Measurements from ENCODE around the gene INSIG2. TPM values are rescaled to one million over a fixed set of nuclear protein-coding genes. Genes with fewer than 3 reads are reported as not detected.

INSIG2 gene
- total RNA-seq, 1 experiment from 2014 or later, result 7.8 TPM

GRCh38 chr2:118098307-118099030, 10.2 kb downstream of the INSIG2 start:
- DNase-seq (ENCODE audit: low read depth), result no peak

GRCh38 chr2:118102433-118103082, 14.3 kb downstream of the INSIG2 start:
- no peak for DNase-seq (ENCODE audit: low read depth)

DNA sequence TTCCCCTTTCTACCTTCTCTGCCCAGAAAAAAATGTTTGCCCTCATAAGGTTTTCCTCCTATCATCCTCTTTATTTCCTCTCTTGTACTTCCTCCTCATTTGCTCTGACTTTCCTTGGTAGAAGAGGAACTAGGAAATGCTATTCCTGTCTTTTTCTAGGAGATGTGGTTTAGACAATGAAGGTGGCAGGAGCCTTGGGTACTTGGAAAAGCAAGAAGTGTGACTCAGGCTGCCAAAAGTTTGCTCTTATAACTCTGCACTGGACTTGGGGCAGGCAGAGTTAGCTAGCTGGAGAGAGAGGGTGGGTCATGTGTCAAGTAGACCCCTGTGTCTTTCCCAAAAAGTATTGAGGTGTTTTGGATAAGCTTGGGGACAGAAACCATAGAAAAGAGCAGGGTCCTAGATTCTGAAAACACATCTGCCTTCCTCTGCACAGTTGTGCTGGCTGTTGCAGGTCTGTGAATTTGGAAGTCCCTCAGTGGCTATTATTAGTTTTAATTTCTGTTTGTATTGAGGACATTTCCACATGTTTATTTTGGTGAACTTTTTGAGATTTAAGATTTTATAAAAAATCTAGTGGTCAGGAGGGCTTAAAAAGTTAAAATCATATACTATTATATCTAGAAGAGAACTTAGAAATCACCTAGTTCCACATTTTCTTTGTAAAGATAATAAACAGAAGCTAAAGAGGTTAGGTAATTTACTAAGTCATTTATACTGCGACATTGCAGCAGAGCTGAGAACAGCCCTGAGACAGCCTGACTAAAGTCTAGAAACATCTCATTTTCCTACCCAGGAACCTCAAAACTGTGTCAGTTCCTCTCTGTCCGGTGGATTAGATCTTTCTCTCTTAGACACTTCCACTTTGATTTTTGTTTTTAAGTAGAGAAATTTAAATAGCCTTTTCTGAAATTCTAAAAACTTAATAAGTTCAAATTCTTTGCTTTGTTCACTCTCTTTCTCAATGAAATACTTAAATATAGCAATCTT, 16.0 kb downstream of the INSIG2 start:
- no peak for DNase-seq (ENCODE audit: low read depth)

DNA sequence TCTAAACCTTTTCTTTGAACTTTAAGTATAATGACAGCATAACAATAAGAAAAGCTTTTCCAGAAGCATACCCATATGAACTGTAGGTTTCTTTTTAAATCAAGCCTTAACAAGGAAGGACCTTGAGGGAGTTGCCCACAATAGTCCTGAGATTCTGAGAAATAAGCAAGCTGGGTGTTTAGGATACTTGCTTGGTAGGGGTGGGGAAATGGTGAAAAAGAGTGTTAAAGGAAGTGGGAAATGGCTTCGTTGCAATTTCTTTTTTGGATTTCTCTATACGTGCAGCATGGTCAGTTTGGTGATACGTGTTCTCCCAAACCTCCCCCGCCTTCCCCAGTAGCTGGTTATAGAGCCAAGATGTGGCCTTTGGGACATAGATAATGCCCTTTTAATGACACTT, 17.2 kb downstream of the INSIG2 start:
- no peak for DNase-seq (ENCODE audit: low read depth)

GRCh38 chr2:118106926-118107325, 18.7 kb downstream of the INSIG2 start:
- DNase-seq (ENCODE audit: low read depth), result no peak

- no peak for DNase-seq (ENCODE audit: low read depth)
These were observed 22.0 kb downstream of the INSIG2 start for GRCh38 chr2:118110310-118110709.

GRCh38 chr2:118110991-118111390, 22.7 kb downstream of the INSIG2 start:
- no peak for DNase-seq (ENCODE audit: low read depth)

GRCh38 chr2:118112771-118113334, 24.6 kb downstream of the INSIG2 start:
- DNase-seq (ENCODE audit: low read depth), result peak; percentile 81

DNA sequence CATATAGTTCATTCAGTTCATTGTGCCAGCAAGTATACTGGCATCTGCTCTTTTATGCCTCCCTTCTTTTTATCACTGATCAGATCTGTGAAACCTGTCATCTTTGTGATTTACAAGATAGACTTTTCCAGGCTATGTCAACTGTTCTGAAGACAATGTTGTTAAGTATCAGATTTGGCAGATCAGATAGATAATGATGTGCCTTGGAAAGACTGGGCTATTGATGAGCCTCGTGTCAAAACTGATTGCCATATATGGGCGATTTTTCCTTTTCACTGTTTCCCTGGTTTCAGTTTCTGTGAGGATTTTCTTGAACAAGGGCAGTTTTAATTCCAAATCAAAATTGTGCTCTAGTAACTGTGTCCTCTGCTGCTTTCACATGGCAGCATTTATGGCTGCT, 26.6 kb downstream of the INSIG2 start:
- DNase-seq (ENCODE audit: low read depth), result no peak

DNA sequence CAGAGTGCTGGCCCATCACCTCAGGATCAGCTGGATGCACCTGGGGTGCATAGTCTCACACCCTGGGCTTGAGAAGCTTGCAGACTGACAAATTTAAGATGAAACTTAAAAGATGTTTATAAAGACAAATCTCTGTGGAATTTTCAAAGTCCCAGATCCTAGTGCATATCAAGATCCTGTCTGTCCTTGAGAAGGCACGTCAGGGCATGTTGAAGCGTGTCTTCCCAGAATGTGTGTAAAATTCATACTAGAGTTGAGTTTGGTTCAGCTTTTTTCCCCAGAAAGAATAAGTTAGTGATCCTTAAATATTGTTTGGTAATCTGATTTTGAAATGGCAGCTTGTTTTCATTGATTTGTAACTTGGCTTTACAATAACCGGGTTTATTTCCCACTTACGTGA, 27.5 kb downstream of the INSIG2 start:
- no peak for DNase-seq (ENCODE audit: low read depth)

DNA sequence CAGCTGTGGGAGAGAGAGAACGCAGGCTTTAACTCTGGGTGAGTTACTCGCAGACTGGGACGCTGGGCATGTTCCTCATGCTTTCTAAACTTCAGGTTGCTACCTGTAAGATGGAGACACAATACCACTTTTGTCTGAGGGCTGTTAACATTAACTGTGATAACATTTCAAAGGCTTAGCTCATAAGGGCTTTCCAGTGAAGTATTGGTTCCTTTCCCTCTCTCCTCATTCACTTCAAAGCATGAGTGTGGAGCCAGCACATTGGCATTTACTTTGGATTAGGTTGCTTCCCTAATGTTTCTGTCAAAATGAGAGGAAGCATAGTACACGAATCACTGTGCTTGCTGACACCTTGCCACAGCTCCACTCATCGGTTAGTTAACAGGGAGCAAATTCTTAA, 30.2 kb downstream of the INSIG2 start:
- DNase-seq (ENCODE audit: low read depth), result no peak

GRCh38 chr2:118119158-118119727, 31.0 kb downstream of the INSIG2 start:
- DNase-seq (ENCODE audit: low read depth), result no peak

GRCh38 chr2:118119761-118120400, 31.6 kb downstream of the INSIG2 start:
- no peak for DNase-seq (ENCODE audit: low read depth)

DNA sequence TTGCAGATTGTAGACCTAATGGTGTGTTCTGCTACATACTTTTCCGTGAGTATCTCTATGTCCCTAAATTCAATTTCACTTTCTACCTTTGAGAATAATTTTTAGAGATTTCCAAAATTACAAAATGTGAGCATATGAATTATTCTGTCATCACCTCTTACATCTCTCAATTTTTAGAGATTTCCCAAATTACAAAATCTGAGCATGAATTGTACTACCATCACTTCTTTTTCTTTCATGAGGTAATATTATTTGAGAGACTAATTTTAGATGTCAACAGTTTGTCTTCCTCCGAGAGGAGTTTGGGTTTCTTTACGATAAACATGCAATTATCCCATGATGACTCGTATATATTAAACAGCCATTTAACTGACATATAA, 32.1 kb downstream of the INSIG2 start:
- no peak for DNase-seq (ENCODE audit: low read depth)

GRCh38 chr2:118121101-118121500, 32.8 kb downstream of the INSIG2 start:
- DNase-seq (ENCODE audit: low read depth), result no peak

DNA sequence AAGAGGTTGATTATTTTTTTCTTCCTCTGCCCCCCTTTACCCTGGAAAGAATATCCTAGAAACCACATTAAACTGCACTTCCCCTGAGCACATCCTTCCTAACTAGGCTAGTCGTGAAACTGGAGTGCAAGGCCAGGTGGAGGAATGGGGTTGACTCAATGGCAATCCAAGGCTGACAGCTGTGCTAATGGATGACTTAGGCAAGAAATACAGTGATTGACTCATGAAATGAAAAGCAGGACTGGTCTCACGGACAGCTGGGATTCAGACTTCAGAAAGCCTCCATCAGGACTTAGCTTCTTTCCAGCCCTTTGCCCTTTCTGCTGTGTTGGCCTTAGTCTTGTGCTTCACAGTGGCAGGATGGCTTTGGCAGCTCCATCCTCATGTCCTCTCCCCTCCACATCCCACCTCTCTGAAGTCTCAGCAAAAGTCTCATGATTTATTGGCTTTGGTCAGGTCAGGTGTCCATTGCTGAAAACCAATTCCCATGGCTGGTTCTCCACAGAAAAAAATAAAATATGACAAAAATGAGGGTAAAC, 33.8 kb downstream of the INSIG2 start:
- DNase-seq (ENCODE audit: low read depth), result no peak

DNA sequence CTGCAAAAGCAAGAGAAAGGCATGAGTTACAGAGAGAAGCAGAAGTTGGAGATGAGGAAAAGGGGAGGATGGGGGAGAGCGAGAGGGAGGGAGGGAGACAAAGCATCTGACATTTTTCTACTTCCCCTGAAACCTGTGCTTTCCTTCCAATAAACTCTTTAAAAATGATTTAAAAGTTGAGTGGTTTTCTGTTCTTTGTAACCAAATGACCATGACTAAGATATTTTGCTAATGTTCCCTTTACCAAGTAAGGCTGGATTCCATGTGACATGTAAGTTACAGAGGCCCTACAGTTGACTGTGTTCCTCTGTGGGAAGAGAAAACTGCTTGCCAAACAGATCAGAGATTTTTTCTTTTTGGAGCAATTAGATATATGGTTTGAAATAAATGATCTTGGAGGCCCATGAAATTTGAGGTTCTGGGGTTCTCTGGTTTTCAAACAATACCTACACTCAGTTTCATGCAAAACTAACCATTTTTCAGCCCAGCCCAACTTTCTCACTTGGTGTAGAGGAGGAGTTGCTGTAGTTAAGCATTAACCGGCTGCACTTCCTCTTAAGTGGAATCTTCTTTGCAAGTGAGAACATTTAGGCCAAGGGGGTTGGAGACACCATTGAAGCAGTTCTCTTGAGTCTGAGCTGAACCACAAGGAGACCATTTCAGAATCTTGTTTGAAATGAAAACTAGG, 34.5 kb downstream of the INSIG2 start:
- no peak for DNase-seq (ENCODE audit: low read depth)

GRCh38 chr2:118123561-118124232, 35.4 kb downstream of the INSIG2 start:
- peak; percentile 83 for DNase-seq (ENCODE audit: low read depth)

DNA sequence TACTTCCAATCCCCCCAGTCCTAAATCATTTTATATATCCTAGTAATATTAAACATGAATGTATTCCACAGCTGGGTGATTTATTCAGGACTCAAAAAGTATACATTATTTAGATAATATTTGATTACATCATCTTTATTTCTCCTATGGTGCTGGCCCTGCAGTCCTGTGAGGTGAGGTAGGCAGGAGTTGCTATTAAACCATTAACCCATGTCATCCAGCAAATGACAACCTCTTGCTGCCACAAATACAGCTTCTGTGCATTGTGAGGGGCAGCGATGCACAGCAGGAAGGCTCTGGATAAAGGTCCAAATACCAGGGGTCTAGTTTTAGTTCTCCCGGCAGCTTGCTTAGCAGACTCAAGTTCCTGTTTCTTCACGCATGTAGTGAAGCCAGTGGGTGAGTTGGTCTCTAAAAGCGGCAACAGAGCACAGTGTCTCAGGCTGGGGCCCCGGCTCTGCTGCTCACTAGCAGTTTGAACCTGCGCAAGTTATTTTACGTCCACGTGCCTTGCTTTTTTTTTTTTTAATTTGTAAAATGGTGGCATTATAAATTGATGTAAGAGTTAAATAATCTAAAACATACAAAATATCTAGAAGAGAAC, 36.1 kb downstream of the INSIG2 start:
- DNase-seq (ENCODE audit: low read depth), result no peak

Measured in Daoy (cell line).